HCT116 (cell line): ENCODE results near the gene OLFML2B. TPM values are rescaled to one million over a fixed set of nuclear protein-coding genes. Genes with fewer than 3 reads are reported as not detected.

Experiments
- ATAC-seq: fragments of 200-7000 bp; cut with Tn5 transposase; 2 replicates; pipeline ENCODE4 v1.9.1; 2020; ENCODE audit warnings: mild to moderate bottlenecking, moderate library complexity
- BruUV-seq: library from RNA; stranded (reverse); fragments of 400-500 nt; replicated peaks from 2 replicates; lab custom pipeline; 2021; lab: Mats Ljungman, UMichigan
- CTCF ChIA-PET: fragments of 300-600 bp; sonication (Branson Sonifier 250); formaldehyde crosslinking; loops from one replicate; lab custom pipeline; 2021; ENCODE audit warnings: antibody characterized with exemption; lab: Charles Lee
- POLR2A ChIA-PET: fragments of 300-600, 350-600 bp; sonication (Branson Sonifier 250); formaldehyde crosslinking; loops from one replicate; lab custom pipeline; 2021; ENCODE audit warnings: antibody characterized with exemption; lab: Charles Lee
- RAD21 ChIA-PET, 2 experiments: fragments of 300-600 bp; sonication (Branson Sonifier 250); formaldehyde crosslinking; loops; one replicate each; lab custom pipeline; 2023; ENCODE audit warnings: low total read pairs in 2 of 2; ENCODE audit not compliant: uncharacterized antibody in 2 of 2, unreplicated experiment in 2 of 2, low non-redundant PET in 1 of 2; lab: Charles Lee
- DNase-seq: peaks from one replicate; pipeline ENCODE4 v3.0.0-alpha.2; 2010; ENCODE audit warnings: low read depth, low spot score
- H2AFZ ChIP-seq: fragments of 200-600 bp; shearing (Covaris generic), sonication (generic); 2 replicates; pipeline ENCODE4 v1.6.1; 2017; ENCODE audit warnings: low read depth, mixed run types, mixed read lengths, antibody characterized with exemption, low read length; ENCODE audit not compliant: poor library complexity, severe bottlenecking
- H3K27ac ChIP-seq: 2 replicates; pipeline ENCODE4 v1.5.1; 2012; ENCODE audit warnings: low read depth, low read length
- H3K27me3 ChIP-seq: fragments of 200-600 bp; sonication (generic); 2 replicates; pipeline ENCODE4 v1.6.1; 2016; ENCODE audit warnings: mixed run types, low read length, mixed read lengths; ENCODE audit not compliant: insufficient read depth
- H3K36me3 ChIP-seq, 2 experiments: fragments of 200-500 bp in 1 of 2; fragments of 200-600 bp in 1 of 2; sonication (Bioruptor generic) in 1 of 2; sonication (generic) in 1 of 2; 2 replicates each; pipeline versions ENCODE4 v1.5.1 to v1.6.1; 2014 to 2016; ENCODE audit warnings: low read length in 2 of 2, inconsistent platforms in 1 of 2, mixed read lengths in 1 of 2, mixed run types in 1 of 2; ENCODE audit not compliant: insufficient read depth in 2 of 2, control insufficient read depth in 1 of 2
- H3K4me1 ChIP-seq, 2 experiments: fragments of 200-600 bp in 1 of 2; sonication (generic) in 1 of 2; 2 replicates each; pipeline versions ENCODE4 v1.5.1 to v1.6.1; 2012 to 2017; ENCODE audit warnings: low read length in 2 of 2, inconsistent platforms in 1 of 2, mild to moderate bottlenecking in 1 of 2, mixed read lengths in 1 of 2, mixed run types in 1 of 2, moderate library complexity in 1 of 2; ENCODE audit not compliant: insufficient read depth in 2 of 2, control insufficient read depth in 1 of 2
- H3K4me2 ChIP-seq: fragments of 200-600 bp; sonication (generic); 2 replicates; pipeline ENCODE4 v1.6.1; 2017; ENCODE audit warnings: mixed run types, low read length, mixed read lengths
- H3K4me3 ChIP-seq, 2 experiments: fragments of 200-600 bp in 1 of 2; sonication (generic) in 1 of 2; replicated peaks in 1 of 2; 2 replicates each; pipeline ENCODE4 v1.5.1; 2011 to 2016; ENCODE audit warnings: low read length in 2 of 2, control low read depth in 1 of 2, low read depth in 1 of 2, mild to moderate bottlenecking in 1 of 2, mixed read lengths in 1 of 2, mixed run types in 1 of 2
- H3K79me2 ChIP-seq: fragments of 200-600 bp; sonication (generic); 2 replicates; pipeline ENCODE4 v1.6.1; 2017; ENCODE audit warnings: mild to moderate bottlenecking, mixed run types, low read length, moderate library complexity, mixed read lengths; ENCODE audit not compliant: insufficient read depth
- H3K9ac ChIP-seq: fragments of 200-600 bp; sonication (generic); 2 replicates; pipeline ENCODE4 v1.6.1; 2016; ENCODE audit warnings: low read length, mixed read lengths
- H3K9me2 ChIP-seq: fragments of 200-600 bp; sonication (generic), shearing (Covaris generic); 2 replicates; pipeline ENCODE4 v1.6.1; 2017; ENCODE audit warnings: mixed run types, mild to moderate bottlenecking, moderate library complexity; ENCODE audit not compliant: insufficient read depth
- H3K9me3 ChIP-seq, 2 experiments: fragments of 200-500 bp in 1 of 2; fragments of 200-600 bp in 1 of 2; sonication (Bioruptor generic) in 1 of 2; sonication (generic) in 1 of 2; 2 replicates each; pipeline ENCODE4 v1.6.1; 2014 to 2017; ENCODE audit warnings: low read length in 2 of 2, mixed read lengths in 2 of 2, inconsistent platforms in 1 of 2, low read depth in 1 of 2, mild to moderate bottlenecking in 1 of 2, mixed run types in 1 of 2, moderate library complexity in 1 of 2; ENCODE audit not compliant: control insufficient read depth in 1 of 2, insufficient read depth in 1 of 2
- H4K20me1 ChIP-seq: fragments of 200-600 bp; sonication (generic), shearing (Covaris generic); 2 replicates; pipeline ENCODE4 v1.6.1; 2017; ENCODE audit warnings: mixed run types, mild to moderate bottlenecking, moderate library complexity; ENCODE audit not compliant: insufficient read depth
- CEBPB ChIP-seq: IDR thresholded peaks from 2 replicates; pipeline ENCODE4 v1.6.1; 2012; ENCODE audit warnings: low read depth
- ELF1 ChIP-seq: IDR thresholded peaks from 2 replicates; pipeline ENCODE4 v1.6.1; 2012; ENCODE audit warnings: low read depth, borderline replicate concordance
- EZH2 ChIP-seq: fragments of 200-600 bp; sonication (generic); IDR thresholded peaks from 2 replicates; pipeline ENCODE4 v1.6.1; 2017; ENCODE audit warnings: antibody characterized with exemption, mixed run types
- EZH2phosphoT487 ChIP-seq: fragments of 200-600 bp; IDR thresholded peaks from 2 replicates; pipeline ENCODE4 v1.6.1; 2018; ENCODE audit warnings: antibody characterized with exemption, borderline replicate concordance
- RAD21 ChIP-seq: IDR thresholded peaks from 2 replicates; pipeline ENCODE4 v1.6.1; 2012; ENCODE audit warnings: low read depth, mild to moderate bottlenecking
- SP1 ChIP-seq: IDR thresholded peaks from 2 replicates; pipeline ENCODE4 v1.6.1; 2012; ENCODE audit warnings: low read depth
- SRF ChIP-seq: IDR thresholded peaks from 2 replicates; pipeline ENCODE4 v1.6.1; 2012; ENCODE audit warnings: low read depth
- YY1 ChIP-seq: IDR thresholded peaks from 2 replicates; pipeline ENCODE4 v1.6.1; 2011; ENCODE audit warnings: low read length, low read depth, moderate library complexity, mild to moderate bottlenecking; ENCODE audit not compliant: insufficient replicate concordance; ENCODE audit errors: extremely low read depth
- ZFX ChIP-seq: fragments of 450-650 bp; IDR thresholded peaks from 2 replicates; pipeline ENCODE4 v1.6.1; 2017
- ZNF274 ChIP-seq: fragments of 200-500 bp; sonication (Bioruptor generic); IDR thresholded peaks from 2 replicates; pipeline ENCODE4 v1.6.1; 2014; ENCODE audit warnings: mild to moderate bottlenecking, low read depth, low read length, inconsistent platforms
- intact Hi-C: fragments of 100-400 bp; cut with micrococcal nuclease; formaldehyde crosslinking; loops from 2 replicates; pipeline ENCODE4 v1.10.0; 2022
- total RNA-seq: library from RNA; stranded (reverse); gene quantifications from one replicate; pipeline ENCODE4 v1.2.1, GENCODE V29; 2021; ENCODE audit not compliant: unreplicated experiment
- TF ChIP-seq, protein P1 (sequence below): IDR thresholded peaks from 2 replicates; pipeline ENCODE4 v1.6.1; 2011; ENCODE audit warnings: mild to moderate bottlenecking, low read length, moderate library complexity; ENCODE audit not compliant: insufficient replicate concordance; ENCODE audit errors: extremely low read depth
- TF ChIP-seq, protein P2 (sequence below): IDR thresholded peaks from 2 replicates; pipeline ENCODE4 v1.6.1; 2012
- TF ChIP-seq, protein P3 (sequence below), 3 experiments: fragments of 200-600 bp in 1 of 3; sonication (generic) in 1 of 3; IDR thresholded peaks in 2 of 3; conservative IDR thresholded peaks in 1 of 3; 2 replicates each; pipeline ENCODE4 v1.5.1; 2012 to 2017; ENCODE audit warnings: low read depth in 2 of 3, low read length in 2 of 3, antibody characterized with exemption in 1 of 3, borderline replicate concordance in 1 of 3, control low read depth in 1 of 3, mild to moderate bottlenecking in 1 of 3, mixed read lengths in 1 of 3, mixed run types in 1 of 3, moderate library complexity in 1 of 3; ENCODE audit not compliant: insufficient read depth in 1 of 3
- TF ChIP-seq, protein P4 (sequence below): IDR thresholded peaks from 2 replicates; pipeline ENCODE4 v1.6.1; 2012; ENCODE audit warnings: low read depth

The OLFML2B gene
- total RNA-seq, 1 experiment from 2014 or later: 1.3 TPM

DNA sequence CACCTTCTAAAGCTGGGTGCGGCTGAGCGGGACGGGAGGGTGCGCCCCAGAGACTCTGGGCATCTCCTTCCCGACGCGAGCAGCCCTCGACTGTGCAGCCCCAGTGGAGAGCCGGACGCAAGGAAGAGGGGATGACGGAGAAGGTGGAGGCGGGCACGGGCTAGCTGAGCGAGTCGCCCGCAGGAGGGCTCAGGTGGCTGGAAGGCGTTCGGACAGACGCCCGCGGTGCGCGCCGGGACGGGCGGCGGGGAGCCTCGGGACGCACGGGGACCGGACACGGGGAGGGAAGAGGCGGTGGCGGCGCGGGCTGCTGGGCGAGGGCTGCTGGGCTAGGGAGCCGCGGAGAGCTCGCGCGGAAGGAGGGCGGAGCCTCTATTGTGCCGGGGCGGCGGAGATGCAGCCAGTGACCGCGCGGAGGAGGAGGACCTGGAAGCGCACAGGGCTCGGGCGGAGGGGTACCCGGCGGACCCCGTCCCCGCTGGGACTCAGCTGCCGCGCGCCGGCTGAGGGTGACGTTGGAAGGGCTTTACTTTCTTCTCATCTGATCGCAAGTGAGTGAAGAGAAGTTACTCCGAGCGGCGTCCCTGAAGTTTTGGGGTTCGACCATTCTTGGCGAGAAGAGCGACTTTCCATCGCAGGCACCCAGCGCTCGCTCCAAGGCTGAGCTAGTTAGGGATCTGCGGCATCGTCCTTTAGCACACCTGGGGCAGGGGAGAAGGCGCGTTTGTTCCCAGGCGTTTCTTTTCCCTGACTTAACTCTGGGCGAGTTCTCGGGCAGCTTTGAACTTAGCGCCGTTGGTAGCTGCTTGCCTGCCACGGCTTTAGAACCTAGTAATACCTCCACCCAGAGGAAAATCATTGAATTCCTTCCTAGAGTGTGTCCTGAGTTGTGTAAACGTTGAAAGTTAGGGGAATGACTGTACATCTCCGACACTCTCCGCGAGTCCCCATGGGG, at the start of gene OLFML2B (continued):
- TF ChIP-seq, protein P1, sequence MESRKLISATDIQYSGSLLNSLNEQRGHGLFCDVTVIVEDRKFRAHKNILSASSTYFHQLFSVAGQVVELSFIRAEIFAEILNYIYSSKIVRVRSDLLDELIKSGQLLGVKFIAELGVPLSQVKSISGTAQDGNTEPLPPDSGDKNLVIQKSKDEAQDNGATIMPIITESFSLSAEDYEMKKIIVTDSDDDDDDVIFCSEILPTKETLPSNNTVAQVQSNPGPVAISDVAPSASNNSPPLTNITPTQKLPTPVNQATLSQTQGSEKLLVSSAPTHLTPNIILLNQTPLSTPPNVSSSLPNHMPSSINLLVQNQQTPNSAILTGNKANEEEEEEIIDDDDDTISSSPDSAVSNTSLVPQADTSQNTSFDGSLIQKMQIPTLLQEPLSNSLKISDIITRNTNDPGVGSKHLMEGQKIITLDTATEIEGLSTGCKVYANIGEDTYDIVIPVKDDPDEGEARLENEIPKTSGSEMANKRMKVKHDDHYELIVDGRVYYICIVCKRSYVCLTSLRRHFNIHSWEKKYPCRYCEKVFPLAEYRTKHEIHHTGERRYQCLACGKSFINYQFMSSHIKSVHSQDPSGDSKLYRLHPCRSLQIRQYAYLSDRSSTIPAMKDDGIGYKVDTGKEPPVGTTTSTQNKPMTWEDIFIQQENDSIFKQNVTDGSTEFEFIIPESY: no peak
- no peak for TF ChIP-seq CEBPB
- no peak for TF ChIP-seq EZH2
- TF ChIP-seq ZFX: no peak

DNA sequence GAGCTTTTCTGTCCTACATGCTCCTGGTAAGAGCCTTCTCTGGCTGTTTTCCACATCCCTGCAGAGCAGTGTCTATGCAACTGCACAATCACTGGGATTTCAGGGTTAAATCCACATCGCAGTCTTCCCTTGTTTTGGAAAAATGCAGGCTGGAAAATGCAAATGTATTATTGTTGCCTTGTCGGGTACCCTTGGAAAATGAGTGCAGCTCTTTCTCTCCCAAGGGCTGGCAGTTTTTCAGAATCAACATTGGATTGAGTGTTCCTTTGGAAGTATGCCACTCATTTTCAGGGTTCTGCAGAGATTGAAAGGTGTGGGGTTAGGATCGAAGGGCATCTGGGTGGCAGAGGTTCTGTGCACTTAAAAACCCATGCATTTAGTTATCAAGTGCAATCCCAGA, 49.1 kb upstream of the OLFML2B start:
- no TSS peak for BruUV-seq
- DNase-seq (no peak), ATAC-seq (no peak)
- Histone ChIP-seq H3K9ac (no peak overlapping the region), H3K27ac (no peak overlapping the region), H3K27me3 (peaks cover 29% of the 10 kb centered on the region; the same call in 1 of the 2 replicates), H2AFZ (no peak overlapping the region), H3K4me1 (peaks cover 52 to 59% of the 10 kb centered on the region in 2 experiments), H4K20me1 (no peaks in the 10 kb centered on the region), H3K79me2 (no peaks in the 10 kb centered on the region), H3K9me2 (no peaks in the 10 kb centered on the region), H3K36me3 (no peaks in the 10 kb centered on the region), H3K4me2 (no peak overlapping the region), H3K4me3 (no peak overlapping the region), H3K9me3 (no peaks in the 10 kb centered on the region)
- POLR2A ChIA-PET: no interaction called here
- CTCF ChIA-PET: interaction anchor here (0.6 kb wide), 1 partner anchor 9 kb away, joined by 3 read pairs; no protein-coding TSS in a partner anchor
- RAD21 ChIA-PET: no interaction called here
- intact Hi-C loops: loop anchor here (5.0 kb wide), 1 partner anchor 65 kb away; no protein-coding TSS in a partner anchor
- TF ChIP-seq ZNF274 (no peak), CEBPB (no peak), ZFX (no peak), EZH2 (no peak), SP1 (no peak), SRF (no peak), EZH2phosphoT487 (no peak), RAD21 (no peak), YY1 (no peak), ELF1 (no peak)
- TF ChIP-seq, protein P2, sequence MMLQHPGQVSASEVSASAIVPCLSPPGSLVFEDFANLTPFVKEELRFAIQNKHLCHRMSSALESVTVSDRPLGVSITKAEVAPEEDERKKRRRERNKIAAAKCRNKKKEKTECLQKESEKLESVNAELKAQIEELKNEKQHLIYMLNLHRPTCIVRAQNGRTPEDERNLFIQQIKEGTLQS: no peak
- TF ChIP-seq, protein P3, sequence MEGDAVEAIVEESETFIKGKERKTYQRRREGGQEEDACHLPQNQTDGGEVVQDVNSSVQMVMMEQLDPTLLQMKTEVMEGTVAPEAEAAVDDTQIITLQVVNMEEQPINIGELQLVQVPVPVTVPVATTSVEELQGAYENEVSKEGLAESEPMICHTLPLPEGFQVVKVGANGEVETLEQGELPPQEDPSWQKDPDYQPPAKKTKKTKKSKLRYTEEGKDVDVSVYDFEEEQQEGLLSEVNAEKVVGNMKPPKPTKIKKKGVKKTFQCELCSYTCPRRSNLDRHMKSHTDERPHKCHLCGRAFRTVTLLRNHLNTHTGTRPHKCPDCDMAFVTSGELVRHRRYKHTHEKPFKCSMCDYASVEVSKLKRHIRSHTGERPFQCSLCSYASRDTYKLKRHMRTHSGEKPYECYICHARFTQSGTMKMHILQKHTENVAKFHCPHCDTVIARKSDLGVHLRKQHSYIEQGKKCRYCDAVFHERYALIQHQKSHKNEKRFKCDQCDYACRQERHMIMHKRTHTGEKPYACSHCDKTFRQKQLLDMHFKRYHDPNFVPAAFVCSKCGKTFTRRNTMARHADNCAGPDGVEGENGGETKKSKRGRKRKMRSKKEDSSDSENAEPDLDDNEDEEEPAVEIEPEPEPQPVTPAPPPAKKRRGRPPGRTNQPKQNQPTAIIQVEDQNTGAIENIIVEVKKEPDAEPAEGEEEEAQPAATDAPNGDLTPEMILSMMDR (IDR thresholded peaks at IDR 0.05 in 2 of 3, conservative IDR thresholded peaks at IDR 0.05 in 1 of 3; ENCODE audit: borderline replicate concordance in 1 of 3, insufficient read depth in 1 of 3, low read depth in 2 of 3, low read length in 2 of 3): no peak
- TF ChIP-seq, protein P4, sequence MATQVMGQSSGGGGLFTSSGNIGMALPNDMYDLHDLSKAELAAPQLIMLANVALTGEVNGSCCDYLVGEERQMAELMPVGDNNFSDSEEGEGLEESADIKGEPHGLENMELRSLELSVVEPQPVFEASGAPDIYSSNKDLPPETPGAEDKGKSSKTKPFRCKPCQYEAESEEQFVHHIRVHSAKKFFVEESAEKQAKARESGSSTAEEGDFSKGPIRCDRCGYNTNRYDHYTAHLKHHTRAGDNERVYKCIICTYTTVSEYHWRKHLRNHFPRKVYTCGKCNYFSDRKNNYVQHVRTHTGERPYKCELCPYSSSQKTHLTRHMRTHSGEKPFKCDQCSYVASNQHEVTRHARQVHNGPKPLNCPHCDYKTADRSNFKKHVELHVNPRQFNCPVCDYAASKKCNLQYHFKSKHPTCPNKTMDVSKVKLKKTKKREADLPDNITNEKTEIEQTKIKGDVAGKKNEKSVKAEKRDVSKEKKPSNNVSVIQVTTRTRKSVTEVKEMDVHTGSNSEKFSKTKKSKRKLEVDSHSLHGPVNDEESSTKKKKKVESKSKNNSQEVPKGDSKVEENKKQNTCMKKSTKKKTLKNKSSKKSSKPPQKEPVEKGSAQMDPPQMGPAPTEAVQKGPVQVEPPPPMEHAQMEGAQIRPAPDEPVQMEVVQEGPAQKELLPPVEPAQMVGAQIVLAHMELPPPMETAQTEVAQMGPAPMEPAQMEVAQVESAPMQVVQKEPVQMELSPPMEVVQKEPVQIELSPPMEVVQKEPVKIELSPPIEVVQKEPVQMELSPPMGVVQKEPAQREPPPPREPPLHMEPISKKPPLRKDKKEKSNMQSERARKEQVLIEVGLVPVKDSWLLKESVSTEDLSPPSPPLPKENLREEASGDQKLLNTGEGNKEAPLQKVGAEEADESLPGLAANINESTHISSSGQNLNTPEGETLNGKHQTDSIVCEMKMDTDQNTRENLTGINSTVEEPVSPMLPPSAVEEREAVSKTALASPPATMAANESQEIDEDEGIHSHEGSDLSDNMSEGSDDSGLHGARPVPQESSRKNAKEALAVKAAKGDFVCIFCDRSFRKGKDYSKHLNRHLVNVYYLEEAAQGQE: no peak
